ENCODE results near the gene SLC25A23.
A peak's percentile ranks its signal among the peaks of the same experiment; 100 is the strongest.
"Not testable (repeated sequence)": the region's sequence is repeated elsewhere in the genome, so short reads cannot be mapped to it uniquely, and the experiment has no call there.

Gene SLC25A23

DNA sequence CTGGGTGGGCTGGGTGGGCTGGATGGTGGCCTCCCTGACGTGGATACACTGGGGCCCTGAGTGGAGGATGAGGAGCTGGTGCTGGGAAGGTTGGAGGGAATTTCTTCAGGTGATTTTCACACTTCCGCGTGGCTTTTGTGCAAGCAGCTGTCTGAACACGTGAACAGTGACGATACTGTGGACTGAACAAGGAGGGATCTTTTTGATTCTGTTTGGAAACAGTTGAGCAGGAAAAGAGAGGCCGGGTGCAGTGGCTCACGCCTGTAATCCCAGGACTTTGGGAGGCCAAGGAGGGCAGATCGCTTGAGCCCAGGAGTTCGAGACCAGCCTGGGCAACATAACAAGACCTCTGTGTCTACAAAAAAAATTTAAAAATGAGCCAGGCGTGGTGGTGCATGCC is 57.5 kb downstream of the SLC25A23 start:
- DNase-seq (ENCODE audit: low spot score): no peak

DNA sequence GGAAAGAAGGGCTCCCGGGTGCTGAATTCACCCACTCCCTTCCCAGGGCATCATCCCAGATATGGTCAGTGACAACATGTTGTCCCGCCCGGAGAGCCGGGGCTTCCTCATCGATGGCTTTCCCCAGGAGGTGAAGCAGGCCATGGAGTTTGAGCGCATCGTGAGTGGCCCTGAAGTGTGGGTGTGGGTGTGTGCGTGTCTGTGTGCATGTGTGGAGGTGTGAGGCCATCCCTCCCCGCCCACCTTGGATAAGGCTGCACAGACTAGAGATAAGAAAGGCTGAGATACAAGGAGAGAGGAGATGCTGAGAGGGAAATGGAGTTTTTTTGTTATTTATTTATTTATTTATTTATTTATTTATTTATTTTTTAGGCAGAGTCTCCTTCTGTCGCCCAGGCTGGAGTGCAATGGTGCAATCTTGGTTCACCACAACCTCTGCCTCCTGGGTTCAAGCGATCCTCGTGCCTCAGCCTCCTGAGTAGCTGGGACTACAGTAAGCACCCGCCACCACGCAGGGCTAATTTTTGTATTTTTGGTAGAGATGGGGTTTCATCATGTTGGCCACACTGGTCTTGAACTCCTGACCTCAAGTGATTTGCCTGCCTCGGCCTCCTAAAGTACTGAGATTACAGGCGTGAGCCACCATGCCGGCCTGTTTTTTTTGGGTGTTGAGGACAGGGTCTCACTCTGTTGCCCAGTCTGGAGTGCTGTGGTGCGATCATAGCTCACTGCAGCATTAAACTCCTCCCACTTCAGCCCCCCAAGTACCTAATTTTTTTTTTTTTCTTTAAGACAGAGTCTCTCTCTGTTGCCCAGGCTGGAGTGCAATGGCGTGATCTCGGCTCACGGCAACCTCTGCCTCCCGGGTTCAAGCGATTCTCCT is 59.3 kb downstream of the SLC25A23 start:
- not testable (repeated sequence) for DNase-seq (ENCODE audit: low spot score)

DNA sequence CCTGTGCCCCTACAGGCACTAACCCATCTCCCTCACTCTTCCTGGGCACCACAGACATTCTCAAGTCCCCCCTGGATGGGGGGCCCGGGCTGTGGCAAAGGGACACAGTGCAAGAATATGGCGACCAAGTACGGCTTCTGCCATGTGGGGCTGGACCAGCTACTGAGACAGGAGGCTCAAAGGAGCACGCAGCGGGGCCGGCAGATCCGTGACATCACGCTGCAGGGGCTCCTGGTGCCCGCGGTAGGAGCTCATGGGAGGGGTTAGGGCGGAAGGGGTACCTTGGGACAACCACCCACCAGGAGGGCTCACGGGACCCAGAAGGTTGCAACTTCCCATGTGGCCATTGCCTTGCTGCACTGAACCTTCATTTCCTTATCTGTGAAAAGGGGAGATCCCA is 63.3 kb downstream of the SLC25A23 start:
- no peak for DNase-seq (ENCODE audit: low spot score)

GRCh38 chr19:6394831-6395230 is 64.8 kb downstream of the SLC25A23 start:
- no peak for DNase-seq (ENCODE audit: low spot score)

DNA sequence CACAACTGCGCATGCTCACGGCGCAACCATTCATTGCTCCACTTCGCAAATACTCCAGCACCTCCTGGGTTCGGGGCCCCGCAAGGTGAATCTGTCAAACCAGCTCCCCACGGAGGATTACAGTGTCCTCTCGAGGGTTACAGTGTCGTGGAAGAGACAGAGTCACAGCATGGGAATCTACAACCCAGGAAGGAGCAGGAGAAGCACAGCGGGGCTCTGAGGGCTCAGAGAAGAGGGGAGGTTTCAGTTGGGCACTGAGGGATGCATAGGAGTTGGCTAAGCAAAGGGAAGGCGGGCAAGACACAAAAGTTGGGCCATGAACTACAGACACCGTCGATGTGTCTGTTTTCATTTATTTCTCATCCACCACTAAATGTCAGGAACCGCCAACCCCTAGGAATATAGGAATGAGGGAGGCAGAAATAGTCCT is 65.6 kb downstream of the SLC25A23 start:
- DNase-seq (ENCODE audit: low spot score): no peak

DNA sequence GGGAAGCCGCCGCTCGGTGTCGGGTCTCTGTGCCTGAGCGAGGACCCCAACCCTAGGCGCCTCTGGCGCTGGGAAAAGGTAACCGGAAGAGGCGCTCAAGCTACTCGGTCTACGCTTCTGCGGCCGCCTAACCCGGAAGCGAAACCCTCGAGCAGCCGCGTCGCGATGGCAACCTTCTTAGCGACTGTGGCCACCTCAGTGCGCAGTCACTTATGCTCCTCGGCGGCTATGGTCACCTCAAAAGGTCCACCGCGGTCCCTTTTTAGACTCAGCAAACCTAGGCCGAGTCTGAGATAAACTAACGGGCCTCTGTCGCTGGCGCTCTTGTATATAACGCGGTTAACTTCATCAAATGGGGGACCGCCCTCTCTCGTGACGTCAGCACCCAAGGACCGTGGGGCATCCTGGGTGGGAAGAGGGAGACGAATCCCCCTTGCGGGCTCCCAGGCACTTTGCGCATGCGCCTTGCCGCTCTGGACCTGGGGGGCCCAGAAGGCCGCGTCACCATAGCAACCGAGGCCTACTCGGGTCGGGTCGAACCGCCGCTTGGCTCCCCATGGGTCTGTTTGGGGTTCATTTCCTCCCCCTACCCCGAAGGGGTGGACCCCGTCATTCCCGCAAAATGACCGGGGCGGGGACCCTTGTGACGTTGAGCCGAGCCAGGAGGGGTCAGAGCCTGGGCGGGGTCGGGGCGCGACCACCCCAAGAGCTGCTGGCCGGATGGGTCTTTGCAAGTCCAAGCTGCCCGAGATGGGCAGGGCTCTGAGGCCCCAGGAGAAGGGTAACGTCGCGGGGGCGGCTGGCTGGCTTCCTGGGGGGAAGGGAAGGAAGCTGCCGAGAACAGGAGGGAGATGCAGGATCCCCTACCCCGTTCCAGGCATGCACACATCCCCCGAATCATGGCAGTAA is 66.3 kb downstream of the SLC25A23 start, which contains the start of gene GTF2F1:
Gene GTF2F1 (minus strand): TSS at position 91 of the 909 bp plus-strand sequence. CDS start 169 bp downstream, outside the sequence.
- peak; percentile 99 for DNase-seq (ENCODE audit: low spot score)

- no peak for DNase-seq (ENCODE audit: low spot score)
Observed at GRCh38 chr19:6392221-6393073, 67.1 kb downstream of the SLC25A23 start.

Data from AG08396 (cell line).